H1 (cell line): ENCODE measurements around the gene UVRAG. TPM values are rescaled to one million over a fixed set of nuclear protein-coding genes. Genes with fewer than 3 reads are reported as not detected.

Source experiments
- CTCF ChIA-PET: fragments of 300-600 bp; sonication (Branson Sonifier 250); formaldehyde crosslinking; loops from one replicate; lab custom pipeline; 2021; ENCODE audit not compliant: partially characterized antibody; lab: Charles Lee
- POLR2A ChIA-PET: fragments of 300-600 bp; sonication (Branson Sonifier 250); formaldehyde crosslinking; loops from one replicate; lab custom pipeline; 2021; ENCODE audit warnings: inconsistent platforms; ENCODE audit not compliant: partially characterized antibody; lab: Charles Lee
- DNase-seq, 2 experiments: peaks; one replicate each; pipeline versions ENCODE4 v3.0.0 to v3.0.0-alpha.2; 2010 to 2022; ENCODE audit warnings: low spot score in 2 of 2, low read depth in 1 of 2, mixed read lengths in 1 of 2
- FAIRE-seq: peaks from 2 replicates; lab custom pipeline; 2011; peaks lifted over from hg19 to GRCh38; lab: Jason Lieb, UNC
- H2AFZ ChIP-seq: 2 replicates; pipeline ENCODE4 v1.8.1; 2012; ENCODE audit warnings: low read length, inconsistent platforms
- H2AK5ac ChIP-seq: 2 replicates; pipeline ENCODE4 v1.6.1; 2013; ENCODE audit warnings: low read depth, low read length
- H2BK120ac ChIP-seq: replicated peaks from 2 replicates; pipeline ENCODE3; 2013; ENCODE audit warnings: low read depth, low read length, inconsistent platforms
- H2BK12ac ChIP-seq: 2 replicates; pipeline ENCODE4 v1.6.1; 2013; ENCODE audit warnings: low read depth, low read length
- H2BK15ac ChIP-seq: 2 replicates; pipeline ENCODE4 v1.6.1; 2013; ENCODE audit warnings: low read length
- H2BK20ac ChIP-seq: 2 replicates; pipeline ENCODE4 v1.6.1; 2013; ENCODE audit warnings: low read length
- H2BK5ac ChIP-seq: 2 replicates; pipeline ENCODE4 v1.6.1; 2013; ENCODE audit warnings: low read depth, low read length
- H3K14ac ChIP-seq: 2 replicates; pipeline ENCODE4 v1.6.1; 2013; ENCODE audit warnings: inconsistent platforms; ENCODE audit not compliant: insufficient read length
- H3K18ac ChIP-seq: 2 replicates; pipeline ENCODE4 v1.6.1; 2013; ENCODE audit warnings: low read length; ENCODE audit errors: extremely low read depth
- H3K23ac ChIP-seq: 2 replicates; pipeline ENCODE4 v1.6.1; 2013; ENCODE audit warnings: inconsistent platforms; ENCODE audit not compliant: insufficient read length
- H3K23me2 ChIP-seq: 2 replicates; pipeline ENCODE4 v1.6.1; 2013; ENCODE audit warnings: low read depth, low read length
- H3K27ac ChIP-seq: 2 replicates; pipeline ENCODE4 v1.6.1; 2011; ENCODE audit warnings: low read depth, low read length, inconsistent platforms
- H3K27me3 ChIP-seq, 4 experiments: replicated peaks in 1 of 4; 1 replicate in 1 of 4; 2 replicates in 3 of 4; pipeline versions ENCODE4 v1.6.1 to v1.8.1; 2011 to 2013; ENCODE audit warnings: low read length in 3 of 4, mild to moderate bottlenecking in 3 of 4, inconsistent platforms in 2 of 4, mixed read lengths in 2 of 4, moderate library complexity in 1 of 4; ENCODE audit not compliant: control insufficient read depth in 3 of 4, insufficient read depth in 3 of 4; ENCODE audit errors: extremely low read depth in 1 of 4
- H3K36me3 ChIP-seq, 4 experiments: 2 replicates each; pipeline versions ENCODE4 v1.6.1 to v1.8.1; 2011 to 2013; ENCODE audit warnings: mild to moderate bottlenecking in 4 of 4, low read length in 3 of 4, moderate library complexity in 2 of 4, control low read depth in 1 of 4, inconsistent platforms in 1 of 4; ENCODE audit not compliant: insufficient read depth in 4 of 4, control insufficient read depth in 2 of 4
- H3K4ac ChIP-seq: replicated peaks from 2 replicates; pipeline ENCODE3; 2013; ENCODE audit warnings: low read length, low read depth, mixed read lengths, inconsistent platforms; ENCODE audit not compliant: insufficient read length
- H3K4me1 ChIP-seq, 4 experiments: replicated peaks in 1 of 4; 1 replicate in 1 of 4; 2 replicates in 3 of 4; pipeline versions ENCODE4 v1.6.1 to v1.8.1; 2011 to 2013; ENCODE audit warnings: low read length in 3 of 4, inconsistent platforms in 2 of 4, mixed read lengths in 1 of 4; ENCODE audit not compliant: insufficient read depth in 4 of 4, control insufficient read depth in 3 of 4
- H3K4me2 ChIP-seq, 2 experiments: 2 replicates each; pipeline versions ENCODE4 v1.6.1 to v1.8.1; 2011 to 2013; ENCODE audit warnings: low read depth in 2 of 2, low read length in 2 of 2, control low read depth in 1 of 2, inconsistent platforms in 1 of 2, mild to moderate bottlenecking in 1 of 2; ENCODE audit not compliant: insufficient read depth in 1 of 2
- H3K4me3 ChIP-seq, 4 experiments: fragments of 200-600, 300-600 bp in 1 of 4; sonication (generic), shearing (Covaris generic), sonication (Bioruptor Twin) in 1 of 4; 2 replicates each; pipeline versions ENCODE4 v1.5.1 to v1.8.1; 2011 to 2016; ENCODE audit warnings: low read length in 4 of 4, low read depth in 3 of 4, control low read depth in 2 of 4, inconsistent platforms in 2 of 4, mild to moderate bottlenecking in 2 of 4, mixed read lengths in 1 of 4, moderate library complexity in 1 of 4; ENCODE audit not compliant: insufficient read depth in 2 of 4; ENCODE audit errors: extremely low read depth in 1 of 4
- H3K56ac ChIP-seq: replicated peaks from 2 replicates; pipeline ENCODE3; 2013; ENCODE audit warnings: low read depth, mild to moderate bottlenecking, mixed read lengths, low read length, inconsistent platforms; ENCODE audit not compliant: insufficient read length
- H3K79me1 ChIP-seq: 2 replicates; pipeline ENCODE4 v1.6.1; 2013; ENCODE audit warnings: low read depth, low read length, control low read depth
- H3K79me2 ChIP-seq, 2 experiments: 2 replicates each; pipeline versions ENCODE4 v1.6.1 to v1.8.1; 2012 to 2013; ENCODE audit warnings: low read length in 2 of 2, mild to moderate bottlenecking in 2 of 2, inconsistent platforms in 1 of 2; ENCODE audit not compliant: insufficient read depth in 2 of 2, control insufficient read depth in 1 of 2
- H3K9ac ChIP-seq, 4 experiments: replicated peaks in 1 of 4; 1 replicate in 1 of 4; 2 replicates in 3 of 4; pipeline versions ENCODE4 v1.6.1 to v1.8.1; 2011 to 2013; ENCODE audit warnings: low read depth in 3 of 4, low read length in 3 of 4, control low read depth in 2 of 4, mild to moderate bottlenecking in 2 of 4, moderate library complexity in 2 of 4, inconsistent platforms in 1 of 4; ENCODE audit errors: extremely low read depth in 1 of 4
- H3K9me3 ChIP-seq, 2 experiments: 2 replicates each; pipeline versions ENCODE4 v1.6.1 to v1.8.1; 2012 to 2013; ENCODE audit warnings: mild to moderate bottlenecking in 2 of 2, moderate library complexity in 2 of 2, control low read depth in 1 of 2, inconsistent platforms in 1 of 2, low read depth in 1 of 2, low read length in 1 of 2, mixed read lengths in 1 of 2; ENCODE audit not compliant: insufficient read depth in 2 of 2
- H4K20me1 ChIP-seq, 2 experiments: replicated peaks in 1 of 2; 2 replicates each; pipeline versions ENCODE3 to v1.8.1; 2011 to 2013; ENCODE audit warnings: inconsistent platforms in 2 of 2, low read length in 2 of 2, mild to moderate bottlenecking in 1 of 2; ENCODE audit not compliant: insufficient read depth in 2 of 2, control insufficient read depth in 1 of 2
- H4K5ac ChIP-seq: 2 replicates; pipeline ENCODE4 v1.6.1; 2013; ENCODE audit warnings: low read length, low read depth, mixed read lengths, inconsistent platforms; ENCODE audit not compliant: insufficient read length
- H4K8ac ChIP-seq: 2 replicates; pipeline ENCODE4 v1.8.0; 2013; ENCODE audit warnings: mild to moderate bottlenecking, moderate library complexity, low read length, inconsistent platforms; ENCODE audit not compliant: insufficient read depth; ENCODE audit errors: extremely low read depth
- H4K91ac ChIP-seq: replicated peaks from 2 replicates; pipeline ENCODE3; 2013; ENCODE audit warnings: low read length, mixed read lengths, inconsistent platforms; ENCODE audit not compliant: insufficient read length
- BRCA1 ChIP-seq: IDR thresholded peaks from 2 replicates; pipeline ENCODE4 v1.6.1; 2012; ENCODE audit warnings: low read depth, low read length, improper control_type of control experiment
- CREB1 ChIP-seq: IDR thresholded peaks from 2 replicates; pipeline ENCODE4 v1.6.1; 2012; ENCODE audit warnings: inconsistent platforms
- HDAC6 ChIP-seq: IDR thresholded peaks from one replicate; pipeline ENCODE4 v1.7.1; 2012; ENCODE audit warnings: low read depth, mild to moderate bottlenecking, inconsistent platforms, low read length, moderate library complexity
- NRF1 ChIP-seq: IDR thresholded peaks from 2 replicates; pipeline ENCODE4 v1.6.1; 2011; ENCODE audit warnings: mild to moderate bottlenecking, low read depth, low read length, improper control_type of control experiment
- TBP ChIP-seq: IDR thresholded peaks from 2 replicates; pipeline ENCODE4 v1.6.1; 2011; ENCODE audit warnings: low read depth, low read length, improper control_type of control experiment
- TEAD4 ChIP-seq: IDR thresholded peaks from 2 replicates; pipeline ENCODE4 v1.6.1; 2012; ENCODE audit warnings: low read depth, low read length, inconsistent platforms, mixed read lengths
- YY1 ChIP-seq: IDR thresholded peaks from 2 replicates; pipeline ENCODE4 v1.6.1; 2011; ENCODE audit warnings: low read depth, mild to moderate bottlenecking, low read length
- ZNF274 ChIP-seq: IDR thresholded peaks from 2 replicates; pipeline ENCODE4 v1.7.0; 2012; ENCODE audit warnings: low read length, borderline replicate concordance; ENCODE audit errors: extremely low read depth
- WGBS, 2 experiments: shearing (Covaris generic) in 1 of 2; methylation state at CpG; one replicate each; pipeline versions ENCODE4 v1.1.6 to v1.1.7; 2013 to 2015; ENCODE audit warnings: low lambda C conversion rate in 2 of 2, mixed read lengths in 2 of 2, inconsistent platforms in 1 of 2, low coverage in 1 of 2, missing lambda C conversion rate in 1 of 2; ENCODE audit not compliant: insufficient replicate concordance in 2 of 2, insufficient coverage in 1 of 2, insufficient read length in 1 of 2; ENCODE audit errors: extremely low coverage in 1 of 2, missing lambda C conversion rate in 1 of 2; 5-methylcytosine and 5-hydroxymethylcytosine counted together
- polyA plus RNA-seq, 7 experiments: library from polyadenylated mRNA; depleted of rRNA in 3 of 7; stranded (reverse) in 5 of 7; unstranded in 2 of 7; fragments of >200 nt in 5 of 7; fragments of 200-250 nt in 2 of 7; gene quantifications; 1 replicate in 5 of 7; 2 replicates in 1 of 7; 4 replicates in 1 of 7; pipeline versions ENCODE4 v1.2.1 to v1.2.3, GENCODE V29; 2011 to 2013; ENCODE audit warnings: missing spikeins in 2 of 7, mixed read lengths in 2 of 7
- total RNA-seq: library from RNA; stranded (reverse); fragmentation: NEBNext Ultra II Directional; extraction: Animal tissue kit (Norgen Biotek cat#: 25700); gene quantifications from 2 replicates; pipeline ENCODE4 v1.2.1, GENCODE V29; 2021

Gene UVRAG
- total and polyA plus RNA-seq, 2 of the 8 experiments (the other 6 are each of a cell fraction or from before 2014, with no cell fraction given) = 5.5 to 14.7 TPM

DNA sequence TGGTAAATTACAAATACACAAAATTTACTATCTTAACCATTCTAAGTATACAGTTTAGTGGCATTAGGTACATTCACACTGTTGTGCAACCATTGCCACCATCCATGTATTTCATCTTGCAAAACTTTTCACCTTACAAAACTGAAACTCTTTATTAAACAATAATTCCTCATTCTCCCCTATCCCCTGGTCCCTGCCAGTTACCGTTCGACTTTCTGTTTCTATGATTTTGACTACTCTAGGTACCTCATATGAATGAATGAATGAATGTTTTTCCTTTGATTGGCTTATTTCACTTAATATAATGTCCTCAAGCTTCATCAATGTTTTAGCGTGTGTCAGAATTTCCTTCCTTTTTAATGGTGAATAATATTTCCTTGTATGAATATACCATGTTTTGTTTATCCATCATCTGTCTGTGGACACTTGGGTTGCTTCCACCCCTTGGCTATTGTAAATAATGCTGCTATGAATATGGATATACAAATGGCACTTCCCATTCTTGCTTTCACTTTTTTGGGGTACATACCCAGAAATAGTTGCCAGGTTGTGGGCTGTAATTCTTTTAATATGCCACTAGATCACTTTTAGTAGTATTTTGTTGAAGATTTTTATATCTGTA, 93.0 kb downstream of the UVRAG start:
- H4K8ac ChIP-seq = no peak overlapping the region
- no peak overlapping the region for H3K4ac ChIP-seq
- peaks cover 0 to 5% of the 10 kb centered on the region in 2 experiments for H4K20me1 ChIP-seq
- no peaks in the 10 kb centered on the region for H3K27me3 ChIP-seq
- no peak overlapping the region for H2BK5ac ChIP-seq
- H3K4me3 ChIP-seq = no peak overlapping the region
- H3K23ac ChIP-seq = no peak overlapping the region
- no peak overlapping the region for H2AK5ac ChIP-seq
- H3K79me2 ChIP-seq = no peaks in the 10 kb centered on the region
- H3K56ac ChIP-seq = no peak overlapping the region
- CTCF ChIA-PET = no interaction called here
- H2BK120ac ChIP-seq = no peak overlapping the region
- DNase-seq (no peak), FAIRE-seq (no peak)
- H3K79me1 ChIP-seq = no peaks in the 10 kb centered on the region
- no peak overlapping the region for H2BK12ac ChIP-seq
- no peak overlapping the region for H4K5ac ChIP-seq
- no peak overlapping the region for H3K4me2 ChIP-seq
- no peak overlapping the region for H4K91ac ChIP-seq
- 84% methylated on average over 3 of the region's 3 CpGs; no CpG with 5 or more reads in 1 of the 2 experiments for WGBS, 2 experiments
- H2BK20ac ChIP-seq = no peak overlapping the region
- no peaks in the 10 kb centered on the region for H3K4me1 ChIP-seq
- H3K9me3 ChIP-seq = no peaks in the 10 kb centered on the region
- POLR2A ChIA-PET = no interaction called here
- H2AFZ ChIP-seq = no peak overlapping the region
- no peaks in the 10 kb centered on the region for H3K36me3 ChIP-seq
- no peak overlapping the region for H3K14ac ChIP-seq
- H3K23me2 ChIP-seq = no peaks in the 10 kb centered on the region
- no peak overlapping the region for H3K9ac ChIP-seq
- no peak overlapping the region for H2BK15ac ChIP-seq
- no peak overlapping the region for H3K27ac ChIP-seq
- TF ChIP-seq CREB1 = no peak
- no peak for TF ChIP-seq TEAD4
- no peak for TF ChIP-seq TBP
- no peak for TF ChIP-seq ZNF274
- TF ChIP-seq HDAC6 = no peak
- no peak for TF ChIP-seq NRF1
- no peak for TF ChIP-seq BRCA1
- TF ChIP-seq YY1 = no peak
- H3K18ac ChIP-seq = no peak overlapping the region
